Embryonic facial prominence (tissue), 1 donor: ENCODE measurements around the gene EHMT1.
"Not testable (repeated sequence)": the region's sequence is repeated elsewhere in the genome, so short reads cannot be mapped to it uniquely, and the experiment has no call there.

Source experiments
- DNase-seq: peaks from one replicate; pipeline ENCODE4 v3.0.0-alpha.2; 2016; ENCODE audit errors: extremely low spot score

EHMT1 gene

DNA sequence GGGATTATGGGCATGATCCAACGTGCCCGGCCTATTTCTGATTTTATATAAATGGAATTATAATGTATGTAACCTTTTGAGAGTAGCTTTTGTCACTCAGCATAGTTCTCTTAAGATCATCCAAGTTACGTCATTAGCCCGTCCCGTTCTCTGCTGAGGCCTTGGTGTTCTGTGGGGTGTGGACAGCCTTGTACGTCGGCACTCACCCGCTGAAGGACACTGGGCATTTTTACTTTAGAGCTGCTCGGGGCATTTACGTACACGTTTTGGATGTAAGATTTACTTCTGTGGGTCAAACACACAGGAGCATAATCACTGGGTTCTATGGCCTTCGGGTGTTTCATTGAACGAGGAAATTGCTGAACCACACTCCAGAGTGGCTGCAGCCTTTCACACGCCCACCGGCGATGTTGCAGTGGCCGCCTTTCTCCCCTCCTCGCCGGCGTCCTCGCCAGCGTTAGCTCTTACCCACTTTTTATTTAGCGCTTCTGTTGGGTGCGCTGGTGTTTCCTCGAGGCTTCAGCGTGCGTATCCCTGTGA is 101.8 kb downstream of the EHMT1 start:
- no peak for DNase-seq

DNA sequence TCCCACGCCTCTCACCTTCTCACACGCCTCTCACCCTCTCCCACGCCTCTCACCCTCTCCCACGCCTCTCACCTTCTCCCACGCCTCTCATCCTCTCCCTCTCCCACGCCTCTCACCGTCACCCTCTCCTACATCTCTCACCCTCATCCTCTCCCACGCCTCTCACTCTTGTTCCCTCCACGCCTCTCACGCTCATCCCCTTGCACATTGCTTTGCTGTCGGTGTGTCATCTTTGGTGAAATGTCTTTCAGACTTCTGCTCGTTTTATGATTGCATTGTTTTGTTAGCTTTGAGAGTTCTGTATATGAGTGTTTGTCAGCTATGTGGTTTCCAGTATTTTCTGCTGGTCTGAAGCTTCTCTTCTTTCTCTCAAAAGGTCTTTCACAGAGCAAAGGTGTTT is 102.7 kb downstream of the EHMT1 start:
- DNase-seq = no peak

DNA sequence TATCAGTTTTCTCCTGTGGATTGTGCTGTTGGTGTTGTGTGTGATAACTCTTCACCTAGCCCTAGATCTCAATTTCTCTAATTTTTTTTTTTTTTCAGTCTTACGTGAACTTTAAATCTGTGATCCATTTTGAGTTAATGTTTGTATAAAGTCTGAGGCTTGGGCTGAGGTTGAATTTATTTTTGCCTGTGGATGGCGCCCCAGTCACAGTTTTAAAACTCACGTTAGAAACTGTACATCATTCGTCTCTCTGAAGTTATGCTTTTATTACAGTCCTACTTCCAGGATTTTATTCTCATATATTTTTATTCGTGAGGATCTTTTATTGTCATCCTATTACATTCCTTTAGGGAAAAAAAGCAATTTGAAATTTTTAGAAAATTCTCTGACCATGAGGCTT is 103.1 kb downstream of the EHMT1 start:
- no peak for DNase-seq

DNA sequence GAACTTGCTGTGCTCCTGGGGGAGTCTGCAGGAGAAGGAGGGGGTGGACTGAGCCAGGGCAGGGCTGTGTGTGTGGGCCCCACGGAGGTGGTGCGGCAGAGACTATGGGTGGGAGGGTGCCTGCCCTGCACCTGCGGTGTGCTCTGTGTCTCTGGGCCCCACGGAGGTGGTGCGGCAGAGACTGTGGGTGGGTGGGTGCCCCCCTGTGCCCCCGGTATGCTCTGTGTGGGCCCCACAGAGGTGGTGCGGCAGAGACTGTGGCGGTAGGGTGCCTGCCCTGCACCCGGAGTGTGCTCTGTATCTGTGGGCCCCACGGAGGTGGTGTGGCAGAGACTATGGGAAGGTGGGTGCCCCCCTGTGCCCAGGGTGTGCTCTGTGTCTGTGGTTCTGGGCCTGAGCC is 103.7 kb downstream of the EHMT1 start:
- DNase-seq = no peak

DNA sequence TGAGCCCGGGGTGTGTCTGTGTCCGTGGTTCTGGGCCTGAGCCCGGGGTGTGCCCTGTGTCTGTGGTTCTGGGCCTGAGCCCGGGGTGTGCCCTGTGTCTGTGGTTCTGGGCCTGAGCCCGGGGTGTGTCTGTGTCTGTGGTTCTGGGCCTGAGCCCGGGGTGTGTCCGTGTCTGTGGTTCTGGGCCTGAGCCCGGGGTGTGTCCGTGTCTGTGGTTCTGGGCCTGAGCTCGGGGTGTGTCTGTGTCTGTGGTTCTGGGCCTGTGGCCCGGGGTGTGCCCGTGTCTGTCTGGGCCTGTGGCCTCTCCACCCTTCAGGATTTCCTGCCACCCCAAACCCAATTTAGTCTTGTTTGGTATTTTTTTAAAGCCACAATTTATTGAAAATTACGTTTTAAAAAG is 104.6 kb downstream of the EHMT1 start:
- not testable (repeated sequence) for DNase-seq

DNA sequence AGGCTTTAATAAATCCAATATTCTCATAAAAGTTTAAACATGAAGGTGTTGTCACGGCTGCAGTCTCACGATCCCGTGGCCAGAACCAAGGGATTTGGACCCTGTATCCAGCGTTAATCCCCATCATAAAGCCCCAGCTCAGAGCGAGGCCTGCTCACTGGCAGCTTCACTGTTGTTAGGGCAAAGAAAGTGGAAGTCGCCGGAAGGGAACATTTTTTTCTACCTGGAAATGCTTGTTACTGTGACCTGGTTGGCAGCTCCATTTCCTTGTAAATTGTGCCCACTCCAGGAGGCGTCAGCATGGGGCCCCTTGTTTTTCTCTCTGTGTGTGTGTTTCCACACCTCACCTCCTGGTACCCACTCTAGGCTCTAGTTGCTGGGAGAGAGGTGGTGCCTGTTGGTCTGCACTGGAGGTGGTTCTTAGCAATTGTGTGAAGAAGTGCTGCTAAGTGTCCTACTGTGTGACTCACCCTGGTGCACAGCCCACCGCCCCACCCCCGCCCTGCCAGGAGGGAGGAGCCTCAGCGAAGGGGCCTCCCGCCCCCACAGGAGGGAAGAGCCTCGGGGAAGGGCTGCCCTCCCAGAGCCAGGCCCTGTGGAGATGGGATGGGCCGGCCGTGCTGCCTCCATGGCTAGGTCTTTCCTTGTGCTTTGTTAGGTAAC is 105.1 kb downstream of the EHMT1 start:
- DNase-seq = no peak

DNA sequence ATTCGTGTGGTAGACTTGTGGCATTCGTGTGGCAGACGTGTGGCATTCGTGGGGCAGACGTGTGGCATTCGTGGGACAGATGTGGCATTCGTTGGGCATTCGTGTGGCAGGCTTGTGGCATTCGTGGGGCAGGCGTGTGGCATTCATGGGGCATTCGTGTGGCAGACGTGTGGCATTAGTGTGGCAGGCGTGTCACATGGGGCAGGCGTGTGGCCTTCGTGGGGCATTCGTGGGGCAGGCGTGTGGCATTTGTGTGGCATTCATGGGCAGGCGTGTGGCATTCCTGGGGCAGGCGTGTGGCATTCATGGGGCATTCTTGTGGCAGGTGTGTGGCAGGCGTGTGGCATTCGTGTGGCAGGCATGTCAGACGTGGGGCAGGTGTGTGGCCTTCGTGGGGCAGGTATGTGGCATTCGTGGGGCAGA is 106.0 kb downstream of the EHMT1 start:
- DNase-seq = no peak

DNA sequence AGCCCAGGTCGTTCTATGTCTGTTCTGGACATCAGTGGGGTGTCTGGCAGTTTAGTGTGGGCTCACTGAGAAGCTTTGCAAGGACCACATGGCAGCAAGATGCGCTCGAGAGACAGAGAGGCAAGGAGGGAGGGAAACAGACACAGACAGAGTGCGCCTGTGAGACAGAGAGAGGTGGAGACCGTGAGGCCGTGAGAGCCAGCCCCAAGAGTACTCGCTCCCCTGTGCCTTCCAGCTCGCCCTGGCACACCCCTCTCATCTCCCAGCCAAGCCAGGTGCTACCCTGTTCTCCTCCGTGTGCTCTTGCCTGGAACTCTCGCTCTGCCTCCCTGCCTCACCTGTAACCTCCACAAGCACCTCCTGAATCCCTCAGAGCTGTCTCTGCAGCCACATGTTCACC is 106.8 kb downstream of the EHMT1 start:
- DNase-seq = no peak

DNA sequence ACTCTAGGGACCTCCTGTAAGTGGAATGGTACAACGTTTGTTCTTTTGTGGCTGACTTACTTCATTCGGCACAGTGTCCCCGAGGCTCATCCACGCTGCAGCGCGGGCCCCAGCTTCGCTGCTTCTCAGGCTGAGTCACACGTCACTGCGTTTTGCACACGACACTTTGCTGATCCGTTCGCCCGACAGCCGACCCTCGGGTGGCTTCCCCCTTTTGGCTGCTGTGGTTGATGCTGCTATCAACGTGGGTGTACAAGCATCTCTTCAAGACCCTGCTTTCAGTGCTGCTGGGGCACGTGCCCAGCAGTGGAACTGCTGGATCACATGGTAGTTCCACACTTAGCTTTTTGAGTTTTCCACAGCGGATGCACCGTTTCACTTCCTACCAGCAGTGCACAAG is 107.5 kb downstream of the EHMT1 start:
- not testable (repeated sequence) for DNase-seq

DNA sequence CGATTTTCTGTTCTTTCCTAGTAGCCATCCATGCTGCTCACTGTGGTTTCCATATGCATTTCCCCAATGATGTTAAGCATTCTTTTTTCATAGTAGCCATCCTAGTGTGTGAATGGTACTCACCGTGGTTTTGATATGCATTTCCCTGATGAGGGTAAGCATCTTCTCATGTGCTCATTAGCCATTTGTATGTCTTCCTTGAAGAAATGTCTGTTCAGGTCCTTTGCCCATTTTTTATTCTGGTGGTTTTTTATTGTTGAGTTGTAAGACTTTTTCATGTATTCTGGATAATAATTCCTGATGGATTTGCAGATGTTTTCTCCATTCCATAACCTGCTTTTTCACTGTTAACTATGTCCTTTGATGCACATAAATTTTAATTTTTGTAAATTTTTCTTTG is 108.0 kb downstream of the EHMT1 start:
- no peak for DNase-seq

DNA sequence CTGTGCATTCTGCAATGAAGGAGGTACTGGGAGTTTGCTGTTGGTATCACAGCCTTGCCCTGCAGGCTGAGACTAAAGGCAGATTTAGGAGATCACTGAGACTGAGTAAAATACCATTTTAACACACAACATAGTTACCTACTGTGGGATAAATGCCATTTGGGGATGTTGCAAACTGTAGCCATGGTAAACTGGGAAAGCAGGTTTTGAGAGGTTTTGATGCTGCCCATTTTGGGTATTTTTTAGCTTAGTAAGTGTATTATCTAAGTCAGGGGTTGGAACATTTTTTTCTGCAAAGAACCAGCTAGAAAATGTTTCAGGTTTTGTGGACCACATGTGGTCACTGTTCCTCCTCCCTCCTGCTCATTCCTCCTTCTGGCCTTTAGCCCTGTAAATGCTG is 108.9 kb downstream of the EHMT1 start:
- no peak for DNase-seq

DNA sequence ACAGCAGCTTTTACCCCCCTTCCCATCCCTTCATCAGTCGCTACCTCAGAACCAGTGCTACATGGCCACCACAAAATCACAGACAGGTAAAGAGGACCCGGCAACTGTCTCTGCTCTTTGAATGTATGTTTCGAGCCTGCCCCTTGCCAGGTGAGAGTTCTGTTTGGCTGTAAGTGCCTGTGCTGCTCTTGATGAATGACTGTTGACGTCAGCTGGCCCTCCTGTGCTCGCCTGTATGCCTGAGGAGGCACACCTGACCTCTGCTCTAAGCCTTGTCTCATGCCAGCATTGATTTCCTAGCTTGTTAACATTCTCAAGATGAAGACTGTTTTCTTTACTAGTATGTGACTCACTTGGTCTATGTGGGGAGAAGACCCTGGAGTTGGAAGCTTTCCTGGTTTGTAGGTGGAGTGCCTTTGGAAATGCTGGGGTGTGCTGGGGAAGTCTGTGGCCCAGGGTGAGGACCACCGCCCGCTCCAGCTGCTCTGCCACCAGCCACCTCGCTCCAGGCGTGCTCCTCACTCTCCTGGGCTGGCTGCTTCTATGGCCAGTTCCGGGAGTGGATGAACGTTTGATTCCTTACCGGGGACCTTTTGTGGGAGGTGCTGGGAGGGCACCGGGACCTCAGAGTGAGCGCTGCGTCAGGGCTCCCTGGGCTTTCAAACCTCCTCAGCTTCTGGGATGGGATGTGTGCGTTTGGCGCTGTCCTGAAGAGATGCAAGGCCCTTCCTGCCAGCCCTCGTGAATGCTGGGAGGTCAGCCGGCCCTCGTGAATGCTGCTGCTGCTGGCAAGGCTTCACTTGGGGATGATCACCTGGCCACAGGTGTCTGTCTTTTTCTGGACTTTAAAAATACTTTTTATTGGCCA is 109.9 kb downstream of the EHMT1 start:
- no peak for DNase-seq

DNA sequence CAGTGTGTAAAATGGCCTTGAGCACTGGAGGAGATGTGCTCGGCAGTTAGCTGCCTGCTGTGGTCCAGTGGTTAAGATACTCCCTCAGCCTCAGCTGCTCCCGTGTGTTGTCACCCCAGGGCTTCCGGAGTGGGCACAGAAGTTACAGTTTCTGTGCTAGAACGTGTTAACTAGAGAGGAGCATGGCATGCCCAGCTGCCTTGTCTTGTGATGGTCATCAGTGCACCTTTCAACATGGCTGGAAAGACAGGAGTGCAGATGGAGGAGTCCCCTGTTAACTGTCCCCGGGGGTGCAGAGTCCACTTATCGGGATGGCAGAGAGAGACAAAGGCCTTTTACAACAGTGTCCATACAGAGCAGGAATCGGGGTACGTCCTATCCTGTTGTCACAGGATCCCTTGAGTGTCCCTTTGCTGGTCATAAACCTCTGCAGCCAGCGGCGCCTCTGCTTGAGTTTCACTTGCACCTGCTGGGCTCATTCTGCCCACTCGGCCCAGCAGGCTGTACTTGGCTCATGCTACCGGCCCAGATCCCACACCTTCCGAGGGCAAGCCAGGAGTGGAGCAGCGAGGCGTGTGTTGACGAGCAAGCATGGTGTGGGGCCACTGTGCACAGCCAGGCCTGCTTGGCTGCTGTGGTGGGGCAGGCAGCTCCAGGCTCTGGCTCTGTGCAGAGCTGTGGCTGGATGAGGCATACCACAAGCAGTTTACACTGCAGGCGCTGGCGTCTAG is 112.6 kb downstream of the EHMT1 start:
- no peak for DNase-seq

DNA sequence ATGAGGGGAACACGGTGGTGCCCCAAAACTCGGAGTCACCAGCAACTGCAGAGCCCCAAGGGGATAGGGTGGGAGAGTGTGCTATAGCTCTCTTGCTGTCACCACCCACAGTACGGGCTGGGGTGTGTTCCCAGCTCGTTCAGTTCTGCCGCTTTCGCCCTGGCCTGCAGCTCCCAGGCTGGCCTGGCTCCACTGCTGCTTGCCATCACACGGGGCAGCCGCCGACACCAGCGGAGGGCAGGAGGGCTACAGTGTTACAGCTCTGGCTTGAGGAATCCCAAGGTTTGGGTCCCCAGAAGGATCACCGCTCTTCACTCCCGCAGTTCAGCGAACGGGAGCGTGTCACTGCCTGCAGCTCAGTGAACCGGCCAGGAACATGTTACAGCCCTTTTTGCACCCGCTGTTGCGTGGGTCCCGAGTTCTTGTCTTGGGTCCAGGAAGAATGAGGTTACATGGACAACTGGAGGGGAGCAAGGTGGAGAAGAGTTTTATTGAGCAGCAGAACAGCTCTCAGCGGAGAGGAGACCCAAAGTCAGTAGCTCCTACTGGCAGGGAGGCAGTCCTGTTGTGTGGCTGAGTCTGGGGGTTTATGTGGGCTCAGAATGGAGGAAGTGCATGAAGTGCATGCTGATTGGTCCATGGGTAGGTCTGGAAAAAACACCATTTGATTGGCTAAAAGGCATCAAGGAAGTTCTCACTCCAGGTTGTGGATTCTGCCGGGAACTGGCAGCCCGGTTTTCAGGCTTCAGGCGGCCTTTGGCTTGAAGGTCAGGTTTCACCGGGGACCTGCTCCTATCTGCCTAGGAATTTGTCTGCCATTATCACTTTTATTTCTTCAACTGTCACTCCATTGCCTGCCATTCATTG is 113.4 kb downstream of the EHMT1 start:
- no peak for DNase-seq

DNA sequence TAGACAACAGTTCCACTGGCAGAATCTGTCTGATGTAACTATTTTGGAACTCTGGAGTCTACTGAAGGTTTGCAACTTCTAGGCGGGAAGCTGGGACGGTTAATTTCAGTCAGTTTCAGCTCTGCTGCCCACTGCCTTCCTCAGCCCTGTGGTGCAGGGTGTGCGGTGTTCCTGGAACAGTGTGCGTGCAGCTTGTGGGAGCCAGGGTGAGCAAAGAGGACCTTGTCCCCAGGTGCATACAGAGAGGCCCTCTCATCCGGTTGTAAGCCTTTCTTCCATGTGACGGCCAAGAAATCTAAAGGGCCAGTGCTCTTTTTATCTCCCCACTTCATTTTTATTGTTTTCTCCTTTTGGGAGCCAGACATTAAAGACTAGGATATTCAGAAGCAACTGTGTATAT is 114.6 kb downstream of the EHMT1 start:
- no peak for DNase-seq

DNA sequence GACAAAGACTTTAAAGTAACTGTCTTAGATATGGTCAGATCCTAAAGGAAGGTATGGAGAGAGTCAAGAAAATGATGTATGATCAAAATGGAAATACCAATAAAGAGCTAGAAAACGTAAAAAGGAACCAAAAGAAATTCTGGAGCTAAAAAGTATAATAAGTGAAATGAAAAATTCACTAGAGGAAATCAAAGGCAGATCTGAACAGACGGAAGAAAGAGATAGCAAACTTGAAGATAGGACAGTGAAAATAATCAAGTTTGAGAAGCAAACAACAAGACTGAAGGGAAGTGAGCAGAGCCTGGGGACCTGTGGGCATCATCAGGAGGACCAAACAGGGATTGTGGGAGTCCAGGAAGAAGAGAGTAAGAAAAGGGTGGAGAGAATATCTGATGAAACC is 115.4 kb downstream of the EHMT1 start:
- DNase-seq = no peak

DNA sequence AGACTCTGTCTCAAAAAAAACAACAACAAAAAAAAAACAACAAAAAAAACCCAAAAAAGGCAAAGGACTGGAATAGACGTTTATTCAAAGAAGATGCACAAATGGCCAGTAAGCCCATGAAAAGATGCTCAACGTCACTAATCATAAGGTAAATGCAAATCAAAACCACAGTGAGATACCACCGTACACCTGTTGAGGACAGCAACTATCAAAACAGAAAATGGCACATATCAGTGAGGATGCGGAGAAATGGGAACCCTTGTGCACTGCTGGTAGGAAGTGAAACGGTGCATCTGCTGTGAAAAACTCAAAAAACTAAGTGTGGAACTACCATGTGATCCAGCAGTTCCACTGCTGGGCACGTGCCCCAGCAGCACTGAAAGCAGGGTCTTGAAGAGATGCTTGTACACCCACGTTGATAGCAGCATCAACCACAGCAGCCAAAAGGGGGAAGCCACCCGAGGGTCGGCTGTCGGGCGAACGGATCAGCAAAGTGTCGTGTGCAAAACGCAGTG is 119.4 kb downstream of the EHMT1 start:
- not testable (repeated sequence) for DNase-seq

DNA sequence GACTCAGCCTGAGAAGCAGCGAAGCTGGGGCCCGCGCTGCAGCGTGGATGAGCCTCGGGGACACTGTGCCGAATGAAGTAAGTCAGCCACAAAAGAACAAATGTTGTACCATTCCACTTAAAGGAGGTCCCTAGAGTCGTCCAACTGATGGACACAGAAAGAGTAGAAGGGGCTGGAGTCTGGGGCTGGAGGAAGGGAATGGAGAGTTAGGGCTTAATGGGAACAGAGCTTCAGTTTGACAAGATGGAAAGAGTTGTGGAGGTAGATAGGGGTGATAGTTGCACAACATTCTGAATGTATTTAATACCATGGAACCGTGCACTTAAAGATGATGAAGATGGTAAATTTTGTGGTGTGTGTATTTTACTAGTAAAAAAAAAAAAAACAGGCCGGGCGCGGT is 119.9 kb downstream of the EHMT1 start:
- no peak for DNase-seq

DNA sequence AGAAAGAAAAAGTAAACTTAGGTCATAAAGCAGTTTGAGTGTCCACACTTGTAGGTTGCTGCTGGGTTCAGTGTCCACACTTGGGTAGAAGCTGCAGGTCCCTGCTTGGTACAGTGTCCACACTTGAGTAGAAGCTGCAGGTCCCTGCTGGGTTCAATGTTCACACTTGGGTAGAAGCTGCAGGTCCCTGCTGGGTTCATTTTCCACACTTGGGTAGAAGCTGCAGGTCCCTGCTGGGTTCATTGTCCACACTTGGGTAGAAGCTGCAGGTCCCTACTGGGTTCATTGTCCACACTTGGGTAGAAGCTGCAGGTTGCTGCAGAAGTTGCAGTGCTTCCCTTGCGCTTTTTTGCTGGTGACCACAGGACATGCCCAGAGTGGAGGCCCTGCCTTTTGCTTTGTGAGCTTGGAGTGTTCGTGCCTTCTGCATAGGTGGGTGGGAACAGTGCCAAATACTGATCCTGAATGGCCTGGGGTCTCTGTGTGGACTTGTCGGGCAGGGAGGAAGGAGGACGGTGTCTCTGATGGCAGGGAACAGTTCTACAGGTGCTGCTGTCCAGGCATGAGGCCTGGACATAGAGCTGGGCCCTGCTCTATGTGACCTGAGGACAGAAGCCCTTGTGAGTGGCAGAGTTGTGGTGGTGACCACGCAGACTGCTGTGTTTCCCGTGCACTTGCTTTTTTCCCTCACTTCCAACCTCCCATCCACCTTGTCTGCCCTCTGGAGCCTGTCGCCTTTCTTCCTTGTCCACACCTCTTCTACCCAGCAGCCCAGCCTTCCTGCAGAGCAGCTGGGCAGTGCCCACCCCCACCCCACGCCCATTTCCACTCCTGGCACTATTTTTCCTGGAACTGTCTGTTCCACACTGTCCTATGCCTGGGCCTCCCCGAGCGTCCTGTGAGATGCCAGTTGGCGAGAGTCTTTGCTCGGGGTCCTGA is 120.8 kb downstream of the EHMT1 start:
- DNase-seq = no peak

DNA sequence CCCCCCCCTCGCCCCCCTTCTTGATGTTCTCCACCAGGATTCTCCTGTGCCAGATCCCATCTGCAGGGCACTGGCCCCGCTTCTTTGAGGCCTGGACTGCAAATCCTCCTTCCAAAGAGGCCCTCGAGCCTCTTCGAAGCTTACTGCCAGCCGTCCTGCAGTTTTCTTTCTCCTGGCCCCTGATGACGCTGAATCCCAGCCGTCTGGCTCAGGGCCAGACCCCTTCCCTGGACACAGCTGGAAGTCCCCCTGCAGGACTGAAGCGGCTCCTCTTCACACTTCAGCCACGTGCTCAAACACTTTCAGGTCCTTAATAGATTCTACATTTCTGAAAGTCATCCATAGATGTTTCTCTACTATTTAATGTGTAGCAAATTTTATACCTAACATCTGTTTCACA is 121.5 kb downstream of the EHMT1 start:
- DNase-seq = no peak
